HepG2 (cell line): ENCODE results near the gene NELFB. TPM values are rescaled to one million over a fixed set of nuclear protein-coding genes. Genes with fewer than 3 reads are reported as not detected.

Source experiments
- ATAC-seq: fragments of 200-7000 bp; cut with Tn5 transposase; 3 replicates; pipeline ENCODE4 v1.9.1; 2020; ENCODE audit warnings: mild to moderate bottlenecking, moderate library complexity
- BruUV-seq: library from RNA; stranded (reverse); fragments of 400-500 nt; replicated peaks from 2 replicates; lab custom pipeline; 2021; lab: Mats Ljungman, UMichigan
- CTCF ChIA-PET: fragments of 300-600 bp; formaldehyde crosslinking; extraction: SDS; loops from one replicate; lab custom pipeline; 2021; ENCODE audit warnings: low total read pairs, inconsistent platforms, low intra/inter-chr PET ratio; lab: Yijun Ruan, JAX
- POLR2A ChIA-PET: fragments of 350-600 bp; sonication (Branson Sonifier 250); formaldehyde crosslinking; loops from one replicate; lab custom pipeline; 2020; ENCODE audit warnings: antibody characterized with exemption, inconsistent platforms; lab: Yijun Ruan, JAX
- DNase-seq: peaks from one replicate; pipeline ENCODE4 v3.0.0-alpha.2; 2015; ENCODE audit warnings: low spot score
- FAIRE-seq: peaks from 3 replicates; lab custom pipeline; 2011; peaks lifted over from hg19 to GRCh38; lab: Jason Lieb, UNC
- H2AFZ ChIP-seq: one replicate; pipeline ENCODE4 v1.6.1; 2011; ENCODE audit warnings: low read length, inconsistent platforms
- H3K27ac ChIP-seq: fragments of 300-600 bp; 3 replicates; pipeline ENCODE4 v1.8.0; 2011; ENCODE audit warnings: mixed run types, mild to moderate bottlenecking, mixed read lengths, low read length, inconsistent platforms; ENCODE audit not compliant: insufficient read depth; ENCODE audit errors: extremely low read length
- H3K27me3 ChIP-seq, 2 experiments: fragments of 200-600 bp in 1 of 2; 2 replicates in 1 of 2; 3 replicates in 1 of 2; pipeline versions ENCODE4 v1.6.0 to v1.8.0; 2011; ENCODE audit warnings: low read length in 2 of 2, mild to moderate bottlenecking in 2 of 2, moderate library complexity in 2 of 2, inconsistent platforms in 1 of 2; ENCODE audit not compliant: insufficient read depth in 2 of 2, control insufficient read depth in 1 of 2
- H3K36me3 ChIP-seq, 2 experiments: fragments of 200-600 bp in 1 of 2; replicated peaks in 1 of 2; 2 replicates in 1 of 2; 3 replicates in 1 of 2; pipeline versions ENCODE4 v1.5.1 to v1.8.0; 2011; ENCODE audit warnings: low read length in 2 of 2, inconsistent platforms in 1 of 2; ENCODE audit not compliant: insufficient read depth in 2 of 2, control insufficient read depth in 1 of 2
- H3K4me1 ChIP-seq: 2 replicates; pipeline ENCODE4 v1.5.1; 2012; ENCODE audit warnings: low read length, inconsistent platforms; ENCODE audit not compliant: insufficient read depth
- H3K4me2 ChIP-seq: 2 replicates; pipeline ENCODE4 v1.6.0; 2011; ENCODE audit warnings: low read depth, low read length, inconsistent platforms
- H3K4me3 ChIP-seq, 3 experiments: fragments of 200-600 bp in 1 of 3; sonication (generic), shearing (Covaris generic) in 1 of 3; replicated peaks in 1 of 3; 2 replicates each; pipeline ENCODE4 v1.5.1; 2011 to 2016; ENCODE audit warnings: low read length in 3 of 3, inconsistent platforms in 2 of 3, low read depth in 2 of 3, mild to moderate bottlenecking in 2 of 3, control low read depth in 1 of 3, mixed read lengths in 1 of 3; ENCODE audit not compliant: insufficient read depth in 1 of 3
- H3K79me2 ChIP-seq: one replicate; pipeline ENCODE4 v1.6.1; 2011; ENCODE audit warnings: low read length, inconsistent platforms; ENCODE audit not compliant: insufficient read depth
- H3K9ac ChIP-seq: 2 replicates; pipeline ENCODE4 v1.6.0; 2011; ENCODE audit warnings: mild to moderate bottlenecking, low read depth, low read length, inconsistent platforms; ENCODE audit not compliant: insufficient read depth
- H3K9me3 ChIP-seq: 2 replicates; pipeline ENCODE4 v1.5.1; 2012; ENCODE audit warnings: mild to moderate bottlenecking, low read length
- H4K20me1 ChIP-seq: 2 replicates; pipeline ENCODE4 v1.6.0; 2011; ENCODE audit warnings: inconsistent platforms, mild to moderate bottlenecking, low read length, moderate library complexity; ENCODE audit not compliant: insufficient read depth
- ATF4 ChIP-seq, 2 experiments: fragments of 450-650 bp in 1 of 2; sonication (generic) in 1 of 2; formaldehyde crosslinking; IDR thresholded peaks; 2 replicates each; pipeline versions ENCODE4 v1.5.0 to v1.8.0; 2020 to 2022; ENCODE audit warnings: mild to moderate bottlenecking in 1 of 2, missing genetic modification reagents in 1 of 2
- FOXP4 ChIP-seq: sonication (generic); formaldehyde crosslinking; IDR thresholded peaks from 2 replicates; pipeline ENCODE4 v1.4.0; 2020; ENCODE audit warnings: missing genetic modification reagents
- IKZF4 ChIP-seq: sonication (generic); formaldehyde crosslinking; IDR thresholded peaks from 2 replicates; pipeline ENCODE4 v1.5.1; 2020; ENCODE audit warnings: borderline replicate concordance, mild to moderate bottlenecking, low read depth, missing genetic modification reagents; ENCODE audit errors: not compliant biosample characterization
- JUN ChIP-seq: sonication (generic); formaldehyde crosslinking; IDR thresholded peaks from 2 replicates; pipeline ENCODE4 v1.4.0; 2020; ENCODE audit warnings: mild to moderate bottlenecking, missing genetic modification reagents
- KLF12 ChIP-seq: sonication (generic); formaldehyde crosslinking; IDR thresholded peaks from 2 replicates; pipeline ENCODE4 v1.4.0; 2020; ENCODE audit warnings: missing genetic modification reagents, borderline replicate concordance
- MYPOP ChIP-seq: sonication (generic); formaldehyde crosslinking; IDR thresholded peaks from 2 replicates; pipeline ENCODE4 v1.8.1; 2023; ENCODE audit warnings: mild to moderate bottlenecking, moderate library complexity, missing genetic modification reagents
- PHF5A ChIP-seq: IDR thresholded peaks from one replicate; pipeline ENCODE4 v1.6.1; 2018; ENCODE audit warnings: low read depth, missing genetic modification reagents; ENCODE audit not compliant: unreplicated experiment
- RBM22 ChIP-seq: fragments of 200-400 bp; formaldehyde crosslinking; optimal IDR thresholded peaks from 2 replicates; pipeline ENCODE3; 2017; ENCODE audit warnings: mild to moderate bottlenecking, low read length, moderate library complexity
- SALL1 ChIP-seq: sonication (generic); formaldehyde crosslinking; IDR thresholded peaks from 2 replicates; pipeline ENCODE4 v1.8.0; 2022; ENCODE audit warnings: mild to moderate bottlenecking, missing genetic modification reagents
- SNAPC4 ChIP-seq: sonication (generic); formaldehyde crosslinking; IDR thresholded peaks from 2 replicates; pipeline ENCODE4 v1.4.0; 2020; ENCODE audit warnings: mild to moderate bottlenecking, missing genetic modification reagents
- SYNCRIP ChIP-seq: fragments of 200-400 bp; formaldehyde crosslinking; IDR thresholded peaks from 2 replicates; pipeline ENCODE4 v1.6.1; 2018; ENCODE audit warnings: mild to moderate bottlenecking, low read depth, low read length; ENCODE audit not compliant: insufficient read depth
- ZFP37 ChIP-seq: sonication (generic); formaldehyde crosslinking; IDR thresholded peaks from 2 replicates; pipeline ENCODE4 v1.4.0; 2020; ENCODE audit warnings: missing genetic modification reagents, borderline replicate concordance
- ZNF546 ChIP-seq: sonication (generic); formaldehyde crosslinking; conservative IDR thresholded peaks from 2 replicates; pipeline ENCODE4 v1.8.1; 2023; ENCODE audit warnings: mild to moderate bottlenecking, missing genetic modification reagents
- ZNF614 ChIP-seq: IDR thresholded peaks from 2 replicates; pipeline ENCODE4 v1.6.1; 2018; ENCODE audit warnings: missing biosample characterization, missing genetic modification reagents, inconsistent platforms, borderline replicate concordance
- WGBS: methylation state at CpG from one replicate; pipeline ENCODE4 v1.1.6; 2017; ENCODE audit warnings: low lambda C conversion rate; 5-methylcytosine and 5-hydroxymethylcytosine counted together
- in situ Hi-C: cut with HindIII; loops from 2 replicates; pipeline ENCODE4 v1.10.0; 2017; ENCODE audit warnings: low pct_unique_long_range_greater_than_20kb; ENCODE audit not compliant: extremely low pct_ligation_motif_present
- intact Hi-C: fragments of 100-400 bp; cut with micrococcal nuclease; formaldehyde crosslinking; loops from one replicate; pipeline ENCODE4 v1.10.0; 2022; ENCODE audit not compliant: unreplicated experiment
- polyA plus RNA-seq, 8 experiments: library from polyadenylated mRNA; depleted of rRNA in 3 of 8; stranded (reverse) in 7 of 8; unstranded in 1 of 8; fragments of >200 nt; fragmentation: Illumina TruSeq in 4 of 8; extraction: Trizol in 4 of 8; gene quantifications; 2 replicates each; pipeline versions ENCODE4 v1.2.1 to v1.2.3, GENCODE V29; 2011 to 2016; ENCODE audit warnings: low read depth in 4 of 8, missing spikeins in 1 of 8, mixed read lengths in 1 of 8; ENCODE audit not compliant: insufficient read depth in 1 of 8
- total RNA-seq, 5 experiments: library from RNA; depleted of rRNA; stranded (reverse); fragments of >200 nt; fragmentation: Illumina TruSeq; extraction: Trizol; gene quantifications; 2 replicates each; pipeline ENCODE4 v1.2.3, GENCODE V29; 2016; ENCODE audit warnings: low read depth in 1 of 5

Gene NELFB
- total and polyA plus RNA-seq, 2 of the 13 experiments (the other 11 are each of a cell fraction or from before 2014, with no cell fraction given), result 26.5 to 45.8 TPM

- DNase-seq, result no peak
- Histone ChIP-seq H3K9me3 (no peaks in the 10 kb centered on the region), H3K4me1 (peaks cover 21% of the 10 kb centered on the region), H3K27me3 (peaks cover 13 to 58% of the 10 kb centered on the region in 2 experiments), H3K4me3 (no peak overlapping the region; a peak in 1 of 6 replicates), H3K9ac (no peak overlapping the region), H3K36me3 (no peaks in the 10 kb centered on the region), H2AFZ (no peak overlapping the region), H3K4me2 (peak overlapping the region; percentile 57), H4K20me1 (peaks cover 4% of the 10 kb centered on the region; the same call in 1 of the 2 replicates), H3K79me2 (no peaks in the 10 kb centered on the region), H3K27ac (no peak overlapping the region)
- peak; percentile 90 for ATAC-seq
- intact Hi-C loops (no loop called here), in situ Hi-C loops (no loop called here)
- CTCF ChIA-PET, result interaction anchor here (0.5 to 0.6 kb wide), 2 partner anchors 19 to 32 kb away, joined by 3 to 5 read pairs; no protein-coding TSS in a partner anchor
- BruUV-seq, result no TSS peak
- no peak for FAIRE-seq
- POLR2A ChIA-PET, result interaction anchor here (0.7 to 1.6 kb wide), 3 partner anchors 11 to 41 kb away, joined by 3 to 5 read pairs (median 4); partner anchors contain the start of genes NRARP and TOR4A
- WGBS, result 8% methylated on average over 7 of the region's 26 CpGs
- no peak for TF ChIP-seq KLF12 (CRISPR knock-in tag)
- TF ChIP-seq JUN (CRISPR knock-in tag), result no peak
- TF ChIP-seq ATF4 (CRISPR knock-in tag; IDR thresholded peaks at IDR 0.05), result no peak
- TF ChIP-seq FOXP4, result no peak
- no peak for TF ChIP-seq MYPOP (CRISPR knock-in tag)
- no peak for TF ChIP-seq ZNF546 (CRISPR knock-in tag)
- no peak for TF ChIP-seq ZNF614 (CRISPR knock-in tag)
- no peak for TF ChIP-seq SALL1 (CRISPR knock-in tag)
- no peak for TF ChIP-seq IKZF4 (CRISPR knock-in tag)
- TF ChIP-seq SNAPC4 (CRISPR knock-in tag), result no peak
- no peak for TF ChIP-seq RBM22
- TF ChIP-seq PHF5A, result no peak
- TF ChIP-seq SYNCRIP, result no peak
- no peak for TF ChIP-seq ZFP37 (CRISPR knock-in tag)
These were observed 64.0 kb downstream of the NELFB start for GRCh38 chr9:137319011-137319738.
